AG04450 (cell line): ENCODE data around the gene TBC1D25. TPM values are rescaled to one million over a fixed set of nuclear protein-coding genes. Genes with fewer than 3 reads are reported as not detected.

Experiments used
- CTCF ChIA-PET: fragments of 300-600, 350-600 bp; formaldehyde crosslinking; extraction: SDS; loops from one replicate; lab custom pipeline; 2022; ENCODE audit warnings: antibody characterized with exemption, inconsistent platforms; lab: Charles Lee
- POLR2A ChIA-PET: fragments of 350-600 bp; formaldehyde crosslinking; extraction: SDS; loops from one replicate; lab custom pipeline; 2021; ENCODE audit warnings: antibody characterized with exemption, inconsistent platforms; lab: Yijun Ruan, JAX
- DNase-seq: peaks from one replicate; pipeline ENCODE4 v3.0.0-alpha.2; 2011; ENCODE audit warnings: low read depth, low spot score
- H3K27ac ChIP-seq: one replicate; pipeline ENCODE4 v1.5.1; 2012; ENCODE audit warnings: low read depth, low read length, control low read depth
- H3K27me3 ChIP-seq: one replicate; pipeline ENCODE4 v1.6.0; 2012; ENCODE audit warnings: low read length; ENCODE audit not compliant: control insufficient read depth, insufficient read depth
- H3K4me3 ChIP-seq: 2 replicates; pipeline ENCODE4 v1.5.1; 2011; ENCODE audit warnings: mild to moderate bottlenecking, low read depth, low read length, control low read depth
- H3K9me3 ChIP-seq: 2 replicates; pipeline ENCODE4 v1.5.1; 2012; ENCODE audit warnings: low read length; ENCODE audit not compliant: control insufficient read depth, insufficient read depth
- CTCF ChIP-seq: IDR thresholded peaks from 2 replicates; pipeline ENCODE4 v1.5.1; 2011; ENCODE audit warnings: low read depth, low read length, control low read depth, inconsistent platforms
- polyA plus RNA-seq: library from polyadenylated mRNA; depleted of rRNA; stranded (reverse); fragments of >200 nt; gene quantifications from 2 replicates; pipeline ENCODE4 v1.2.3, GENCODE V29; 2011

TBC1D25 gene
- polyA plus RNA-seq, 1 experiment: 7.9 TPM

GRCh38 chrX:48511560-48511959 is 28.0 kb upstream of the TBC1D25 start:
- DNase-seq: no peak
- Histone ChIP-seq H3K4me3 (no peak overlapping the region), H3K27me3 (no peaks in the 10 kb centered on the region), H3K27ac (no peak overlapping the region), H3K9me3 (no peaks in the 10 kb centered on the region)
- ChIA-PET POLR2A (no interaction called here), CTCF (no interaction called here)
- TF ChIP-seq CTCF: peak; percentile 51

GRCh38 chrX:48512371-48512935 is 27.1 kb upstream of the TBC1D25 start:
- Histone ChIP-seq H3K9me3 (no peaks in the 10 kb centered on the region), H3K4me3 (no peak overlapping the region), H3K27me3 (no peaks in the 10 kb centered on the region), H3K27ac (no peak overlapping the region)
- CTCF ChIA-PET: no interaction called here
- POLR2A ChIA-PET: no interaction called here
- DNase-seq: no peak
- no peak for TF ChIP-seq CTCF

GRCh38 chrX:48513670-48514069 is 25.8 kb upstream of the TBC1D25 start:
- Histone ChIP-seq H3K9me3 (no peaks in the 10 kb centered on the region), H3K27ac (no peak overlapping the region), H3K27me3 (no peaks in the 10 kb centered on the region), H3K4me3 (no peak overlapping the region)
- ChIA-PET CTCF (no interaction called here), POLR2A (no interaction called here)
- no peak for TF ChIP-seq CTCF
- no peak for DNase-seq

- ChIA-PET POLR2A (no interaction called here), CTCF (no interaction called here)
- Histone ChIP-seq H3K27me3 (no peaks in the 10 kb centered on the region), H3K9me3 (no peaks in the 10 kb centered on the region), H3K27ac (no peak overlapping the region), H3K4me3 (no peak overlapping the region)
- no peak for DNase-seq
- no peak for TF ChIP-seq CTCF
Measured at GRCh38 chrX:48514126-48514806, 25.2 kb upstream of the TBC1D25 start.

- CTCF ChIA-PET: no interaction called here
- TF ChIP-seq CTCF: no peak
- H3K27me3 ChIP-seq: no peaks in the 10 kb centered on the region
- POLR2A ChIA-PET: no interaction called here
- no peaks in the 10 kb centered on the region for H3K9me3 ChIP-seq
- no peak overlapping the region for H3K4me3 ChIP-seq
- no peak overlapping the region for H3K27ac ChIP-seq
- DNase-seq: no peak
Measured at GRCh38 chrX:48514868-48515460, 24.6 kb upstream of the TBC1D25 start.
